Prostate gland (tissue), 2 donors: ENCODE measurements around the gene TOP3B.

Experiments
- CTCF ChIP-seq, 4 experiments: fragments of 200-600 bp in 2 of 4; fragments of 450-650 bp in 2 of 4; sonication (generic) in 2 of 4; IDR thresholded peaks; 1 replicate in 3 of 4; 2 replicates in 1 of 4; pipeline ENCODE4 v1.5.1; 2016 to 2019; ENCODE audit warnings: antibody characterized with exemption in 4 of 4, mild to moderate bottlenecking in 2 of 4, moderate library complexity in 2 of 4
- POLR2A ChIP-seq: fragments of 450-650 bp; IDR thresholded peaks from one replicate; pipeline ENCODE4 v1.6.1; 2016; ENCODE audit warnings: antibody characterized with exemption, mild to moderate bottlenecking

- TF ChIP-seq CTCF (IDR thresholded peaks at IDR 0.05) (no peak), POLR2A (no peak)
Observed at GRCh38 chr22:21926728-21927127, 55.9 kb downstream of the TOP3B start.
